Type B pancreatic cell (in vitro differentiated cells): ENCODE results near the gene NUTM2D. TPM values are rescaled to one million over a fixed set of nuclear protein-coding genes. Genes with fewer than 3 reads are reported as not detected.
"Not testable (repeated sequence)": the region's sequence is repeated elsewhere in the genome, so short reads cannot be mapped to it uniquely, and the experiment has no call there.

Experiments used
- DNase-seq: peaks from one replicate; pipeline ENCODE4 v3.0.0; 2021; ENCODE audit warnings: mixed read lengths; ENCODE audit not compliant: unreplicated experiment; ENCODE audit errors: extremely low spot score
- H3K27ac Mint-ChIP-seq: 2 replicates; pipeline ENCODE4 v1.8.0; 2021; ENCODE audit warnings: mild to moderate bottlenecking, mixed read lengths
- H3K27me3 Mint-ChIP-seq: 2 replicates; pipeline ENCODE4 v1.8.0; 2021; ENCODE audit warnings: mixed read lengths
- H3K36me3 Mint-ChIP-seq: 2 replicates; pipeline ENCODE4 v1.8.0; 2021; ENCODE audit warnings: mixed read lengths
- H3K4me1 Mint-ChIP-seq: one replicate; pipeline ENCODE4 v1.8.0; 2021; ENCODE audit warnings: mixed read lengths; ENCODE audit not compliant: unreplicated experiment
- H3K4me3 Mint-ChIP-seq: 2 replicates; pipeline ENCODE4 v1.8.0; 2021; ENCODE audit warnings: mild to moderate bottlenecking, mixed read lengths
- H3K9me3 Mint-ChIP-seq: 2 replicates; pipeline ENCODE4 v1.8.0; 2021; ENCODE audit warnings: mixed read lengths
- total RNA-seq: library from RNA; stranded (reverse); gene quantifications from 2 replicates; pipeline ENCODE4 v1.2.1, GENCODE V29; 2021; ENCODE audit warnings: low replicate concordance
- TF ChIP-seq, protein P1 (sequence below): fragments of 200-600 bp; sonication (generic); conservative IDR thresholded peaks from 2 replicates; pipeline ENCODE4 v1.5.0; 2021; ENCODE audit warnings: antibody characterized with exemption, mild to moderate bottlenecking

The NUTM2D gene
- total RNA-seq, 1 donor from 2014 or later = 9.9 TPM

DNA sequence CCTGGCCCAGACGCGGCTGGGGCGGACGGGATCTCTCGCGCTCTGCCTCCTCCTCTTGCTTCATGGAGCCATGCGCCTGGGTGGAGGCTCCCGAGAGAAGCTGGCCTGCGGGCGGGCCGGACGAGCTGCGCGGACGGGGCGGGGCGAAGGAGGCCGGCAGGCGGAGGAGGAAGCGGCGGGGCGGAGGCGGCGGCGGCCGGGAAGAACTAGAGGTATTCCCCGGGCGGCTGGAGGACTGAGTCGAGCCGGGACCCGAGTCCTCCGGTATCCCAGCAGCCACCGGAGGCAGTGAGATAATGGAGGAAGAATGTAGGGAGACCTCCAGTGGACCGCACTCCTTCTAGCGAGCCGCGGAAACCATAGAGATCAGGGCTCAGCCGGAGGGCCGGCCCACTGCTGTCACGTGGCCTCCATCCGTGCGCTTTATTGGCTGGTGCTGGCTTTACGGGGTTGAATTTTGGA lies 15.3 kb upstream of the NUTM2D start:
- Mint-ChIP-seq H3K4me3 (peak overlapping the region; percentile 93), H3K27ac (peak overlapping the region; percentile 94), H3K4me1 (peaks cover 12% of the 10 kb centered on the region)
- DNase-seq = peak; percentile 91
- not testable (repeated sequence) for H3K36me3 Mint-ChIP-seq, H3K9me3 Mint-ChIP-seq, H3K27me3 Mint-ChIP-seq

DNA sequence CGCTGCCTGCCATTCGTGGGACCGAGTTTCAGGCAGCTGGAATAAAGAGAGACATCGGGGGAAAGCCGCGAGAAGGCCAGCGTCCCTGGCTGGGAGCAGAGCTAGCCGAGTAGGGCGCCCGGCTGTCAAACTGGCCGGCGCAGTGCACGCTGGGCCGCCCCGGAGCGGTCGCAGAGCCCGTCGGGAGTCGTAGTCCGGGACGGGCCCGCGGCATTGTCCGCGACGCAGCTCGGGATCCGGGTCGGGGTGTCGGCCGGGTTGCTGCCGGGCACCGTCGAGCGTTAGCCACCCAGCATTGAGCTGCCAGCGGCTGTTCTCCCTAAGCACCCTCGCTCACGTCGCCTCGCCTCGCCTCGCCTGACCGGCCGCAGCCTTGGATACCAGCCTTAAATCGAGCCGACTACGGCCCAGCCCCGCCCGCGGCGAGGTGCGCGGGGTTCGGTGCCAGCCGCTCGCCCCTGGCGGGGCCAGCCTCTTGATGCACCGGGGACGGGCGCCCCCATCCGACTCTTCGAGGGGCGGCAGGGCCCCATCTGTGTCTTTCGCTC lies 14.8 kb upstream of the NUTM2D start:
- H3K27me3 Mint-ChIP-seq, H3K9me3 Mint-ChIP-seq, H3K36me3 Mint-ChIP-seq: not testable (repeated sequence)
- DNase-seq = peak; percentile 87
- H3K27ac Mint-ChIP-seq = peak overlapping the region; percentile 94
- peak overlapping the region; percentile 93 for H3K4me3 Mint-ChIP-seq
- H3K4me1 Mint-ChIP-seq = peaks cover 12% of the 10 kb centered on the region
- TF ChIP-seq, protein P1, sequence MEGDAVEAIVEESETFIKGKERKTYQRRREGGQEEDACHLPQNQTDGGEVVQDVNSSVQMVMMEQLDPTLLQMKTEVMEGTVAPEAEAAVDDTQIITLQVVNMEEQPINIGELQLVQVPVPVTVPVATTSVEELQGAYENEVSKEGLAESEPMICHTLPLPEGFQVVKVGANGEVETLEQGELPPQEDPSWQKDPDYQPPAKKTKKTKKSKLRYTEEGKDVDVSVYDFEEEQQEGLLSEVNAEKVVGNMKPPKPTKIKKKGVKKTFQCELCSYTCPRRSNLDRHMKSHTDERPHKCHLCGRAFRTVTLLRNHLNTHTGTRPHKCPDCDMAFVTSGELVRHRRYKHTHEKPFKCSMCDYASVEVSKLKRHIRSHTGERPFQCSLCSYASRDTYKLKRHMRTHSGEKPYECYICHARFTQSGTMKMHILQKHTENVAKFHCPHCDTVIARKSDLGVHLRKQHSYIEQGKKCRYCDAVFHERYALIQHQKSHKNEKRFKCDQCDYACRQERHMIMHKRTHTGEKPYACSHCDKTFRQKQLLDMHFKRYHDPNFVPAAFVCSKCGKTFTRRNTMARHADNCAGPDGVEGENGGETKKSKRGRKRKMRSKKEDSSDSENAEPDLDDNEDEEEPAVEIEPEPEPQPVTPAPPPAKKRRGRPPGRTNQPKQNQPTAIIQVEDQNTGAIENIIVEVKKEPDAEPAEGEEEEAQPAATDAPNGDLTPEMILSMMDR = peak; percentile 66

DNA sequence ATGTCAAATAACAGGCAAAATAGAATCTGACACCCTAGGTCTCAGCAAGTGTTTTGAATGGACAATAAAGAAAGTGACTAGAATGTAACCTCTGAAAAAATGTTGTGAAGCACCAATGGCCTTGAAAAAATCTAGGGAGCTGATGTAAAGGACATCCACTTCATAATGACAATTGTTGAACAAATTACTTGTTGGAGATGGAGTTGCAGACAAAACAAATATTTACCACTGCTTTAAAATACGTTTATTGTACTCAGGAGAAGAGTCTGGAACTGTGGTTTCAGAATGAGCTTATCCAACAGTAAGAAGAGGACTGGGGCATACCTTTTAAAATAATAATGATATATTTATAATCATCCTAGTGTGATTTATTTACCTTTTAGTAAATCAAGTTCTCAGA lies 11.8 kb upstream of the NUTM2D start:
- not testable (repeated sequence) for DNase-seq, H3K9me3 Mint-ChIP-seq, H3K4me1 Mint-ChIP-seq, H3K36me3 Mint-ChIP-seq, H3K27ac Mint-ChIP-seq, H3K4me3 Mint-ChIP-seq, H3K27me3 Mint-ChIP-seq

DNA sequence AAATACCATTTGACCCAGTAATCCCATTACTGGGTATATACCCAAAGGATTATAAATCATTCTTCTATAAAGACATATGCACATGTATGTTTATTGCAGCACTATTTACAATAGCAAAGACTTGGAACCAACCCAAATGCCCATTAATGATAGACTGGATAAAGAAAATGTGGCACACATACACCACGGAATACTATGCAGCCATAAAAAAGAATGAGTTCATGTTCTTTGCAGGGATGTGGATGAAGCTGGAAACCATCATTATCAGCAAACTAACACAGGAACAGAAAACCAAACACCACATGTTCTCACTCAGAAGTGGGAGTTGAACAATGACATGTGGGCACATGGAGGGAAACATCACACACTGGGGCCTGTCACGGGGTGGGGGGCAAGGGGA lies 7.4 kb upstream of the NUTM2D start:
- H3K36me3 Mint-ChIP-seq, H3K9me3 Mint-ChIP-seq, DNase-seq, H3K27me3 Mint-ChIP-seq, H3K27ac Mint-ChIP-seq, H3K4me1 Mint-ChIP-seq, H3K4me3 Mint-ChIP-seq: not testable (repeated sequence)

DNA sequence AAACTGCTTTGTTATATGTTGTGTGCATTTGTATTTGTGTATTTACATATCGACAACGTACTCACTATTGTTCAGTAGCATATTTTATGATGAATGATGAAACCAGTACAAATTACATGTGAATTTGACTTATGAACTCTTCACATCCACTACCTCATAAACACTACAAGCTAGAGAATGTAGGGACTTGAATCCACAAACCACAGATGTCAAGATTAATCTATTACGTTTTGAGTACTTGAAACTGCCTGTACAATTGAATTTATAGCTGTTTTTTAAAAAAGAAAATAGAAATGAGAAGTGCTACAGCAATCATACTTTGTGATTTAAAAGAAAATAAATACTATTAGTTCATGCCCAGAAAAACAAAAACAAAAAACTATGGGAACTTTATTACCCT lies 4.7 kb upstream of the NUTM2D start:
- H3K36me3 Mint-ChIP-seq, H3K9me3 Mint-ChIP-seq, H3K4me1 Mint-ChIP-seq, H3K27me3 Mint-ChIP-seq, H3K4me3 Mint-ChIP-seq, DNase-seq, H3K27ac Mint-ChIP-seq: not testable (repeated sequence)

DNA sequence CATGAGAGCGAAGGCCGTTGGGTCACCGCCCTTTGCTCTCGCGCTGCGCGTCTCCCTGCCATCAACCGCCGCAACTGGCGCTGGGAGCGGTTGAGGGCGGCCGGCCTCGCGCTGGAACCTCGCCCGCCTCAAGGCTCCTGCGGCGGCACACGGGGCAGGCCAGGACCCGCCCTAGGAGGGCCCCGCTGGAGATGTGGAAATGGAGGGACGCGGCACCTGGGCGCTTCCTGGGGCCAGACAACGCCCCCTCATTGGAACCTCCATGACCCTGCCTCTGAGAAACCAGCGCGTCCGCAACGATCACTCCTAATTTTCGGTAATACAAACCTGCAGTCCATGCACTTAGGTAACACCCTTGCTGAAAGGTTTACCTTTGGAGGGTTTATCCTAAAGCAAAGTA lies 2.4 kb upstream of the NUTM2D start:
- not testable (repeated sequence) for H3K36me3 Mint-ChIP-seq, H3K27ac Mint-ChIP-seq, H3K27me3 Mint-ChIP-seq, H3K4me1 Mint-ChIP-seq, H3K9me3 Mint-ChIP-seq, DNase-seq, H3K4me3 Mint-ChIP-seq

DNA sequence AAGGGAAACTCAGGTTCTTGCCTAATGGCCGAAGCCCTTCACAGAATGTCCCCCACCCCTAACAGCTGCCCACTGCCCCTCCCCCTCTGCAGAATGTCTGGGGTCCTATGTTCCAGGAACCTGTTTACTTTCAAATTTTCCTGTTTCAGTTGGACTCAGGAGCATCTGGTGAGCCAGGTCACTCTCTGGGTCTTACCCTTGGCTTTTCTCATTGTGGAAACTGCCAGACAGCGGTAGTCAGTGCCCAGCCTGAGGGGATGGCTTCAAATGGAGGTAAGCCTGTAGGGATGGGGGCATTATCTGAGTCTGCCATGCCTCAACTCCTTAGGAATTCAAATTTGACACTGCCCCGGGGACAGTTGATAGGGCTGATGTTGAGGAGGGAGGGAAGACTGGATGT lies 615 bp downstream of the NUTM2D start:
- H3K9me3 Mint-ChIP-seq, H3K4me1 Mint-ChIP-seq, H3K4me3 Mint-ChIP-seq, DNase-seq, H3K27ac Mint-ChIP-seq, H3K36me3 Mint-ChIP-seq, H3K27me3 Mint-ChIP-seq: not testable (repeated sequence)

DNA sequence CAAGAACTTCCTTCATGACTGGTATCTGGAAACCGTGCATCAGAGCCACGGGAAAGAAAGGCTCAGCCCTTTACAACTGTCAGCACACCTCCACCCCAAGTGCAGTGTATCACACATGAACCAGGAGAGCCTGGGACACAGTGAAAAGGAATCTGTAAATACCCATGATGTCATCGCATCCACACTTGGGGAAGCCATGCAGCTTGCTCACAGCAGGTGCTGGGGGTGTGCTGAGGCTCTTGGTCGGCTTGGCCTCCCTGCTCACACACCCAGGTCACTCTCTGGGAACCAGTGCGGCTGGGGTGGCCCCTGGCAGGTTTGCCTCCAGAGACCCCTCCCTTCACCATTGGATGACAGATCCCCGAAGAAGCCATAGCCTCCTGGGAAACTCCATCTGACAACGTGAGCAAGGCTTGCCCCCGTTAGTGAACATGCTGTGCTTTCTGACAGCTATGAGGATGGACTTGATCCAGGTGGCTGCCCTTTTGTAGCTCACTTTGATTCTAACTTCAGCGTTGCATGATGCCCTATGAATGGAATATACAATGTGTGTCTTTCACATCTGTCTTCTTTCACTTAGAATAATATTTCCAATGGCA lies 12.1 kb downstream of the NUTM2D start:
- H3K36me3 Mint-ChIP-seq, DNase-seq, H3K9me3 Mint-ChIP-seq, H3K27ac Mint-ChIP-seq, H3K4me3 Mint-ChIP-seq, H3K4me1 Mint-ChIP-seq, H3K27me3 Mint-ChIP-seq: not testable (repeated sequence)

DNA sequence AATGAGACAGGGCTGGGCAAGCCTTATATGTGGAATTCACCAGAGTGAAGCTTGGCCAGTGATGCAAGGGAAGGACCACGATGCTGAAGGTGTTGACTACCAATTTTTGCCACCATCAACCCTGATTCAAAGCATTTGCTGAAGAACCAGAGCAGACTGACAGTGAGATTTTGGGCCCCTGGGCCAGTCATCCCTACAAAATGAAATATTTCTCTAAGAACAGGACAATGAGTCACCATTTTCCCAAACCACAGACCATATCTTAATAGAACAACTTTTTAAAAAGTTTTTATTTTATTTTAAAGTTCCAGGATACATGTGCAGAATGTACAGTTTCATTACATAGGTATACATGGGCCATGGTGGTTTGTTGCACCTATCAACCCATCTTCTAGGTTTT lies 16.5 kb downstream of the NUTM2D start:
- not testable (repeated sequence) for H3K36me3 Mint-ChIP-seq, H3K9me3 Mint-ChIP-seq, H3K27ac Mint-ChIP-seq, H3K27me3 Mint-ChIP-seq, H3K4me1 Mint-ChIP-seq, H3K4me3 Mint-ChIP-seq, DNase-seq

DNA sequence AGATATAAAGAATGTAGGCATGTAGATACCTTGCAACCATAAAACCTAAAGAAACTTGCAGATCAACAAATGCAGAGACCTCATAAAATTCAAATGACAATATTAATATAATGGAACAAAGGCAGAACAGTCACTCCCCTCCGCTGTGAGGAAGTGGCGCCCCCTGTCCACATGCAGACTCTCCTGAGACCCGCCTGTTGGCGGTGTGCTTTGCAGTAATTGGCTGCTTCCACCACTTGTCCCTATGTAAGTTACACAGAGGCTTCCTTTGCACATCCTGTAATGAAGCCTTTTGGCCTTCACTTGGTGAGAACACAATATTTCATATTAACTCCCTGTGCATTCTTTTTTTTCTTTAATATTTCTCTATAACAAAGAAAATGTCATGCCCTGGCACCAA lies 21.6 kb downstream of the NUTM2D start:
- H3K9me3 Mint-ChIP-seq, H3K27me3 Mint-ChIP-seq, H3K4me3 Mint-ChIP-seq, H3K27ac Mint-ChIP-seq, H3K36me3 Mint-ChIP-seq, H3K4me1 Mint-ChIP-seq, DNase-seq: not testable (repeated sequence)

DNA sequence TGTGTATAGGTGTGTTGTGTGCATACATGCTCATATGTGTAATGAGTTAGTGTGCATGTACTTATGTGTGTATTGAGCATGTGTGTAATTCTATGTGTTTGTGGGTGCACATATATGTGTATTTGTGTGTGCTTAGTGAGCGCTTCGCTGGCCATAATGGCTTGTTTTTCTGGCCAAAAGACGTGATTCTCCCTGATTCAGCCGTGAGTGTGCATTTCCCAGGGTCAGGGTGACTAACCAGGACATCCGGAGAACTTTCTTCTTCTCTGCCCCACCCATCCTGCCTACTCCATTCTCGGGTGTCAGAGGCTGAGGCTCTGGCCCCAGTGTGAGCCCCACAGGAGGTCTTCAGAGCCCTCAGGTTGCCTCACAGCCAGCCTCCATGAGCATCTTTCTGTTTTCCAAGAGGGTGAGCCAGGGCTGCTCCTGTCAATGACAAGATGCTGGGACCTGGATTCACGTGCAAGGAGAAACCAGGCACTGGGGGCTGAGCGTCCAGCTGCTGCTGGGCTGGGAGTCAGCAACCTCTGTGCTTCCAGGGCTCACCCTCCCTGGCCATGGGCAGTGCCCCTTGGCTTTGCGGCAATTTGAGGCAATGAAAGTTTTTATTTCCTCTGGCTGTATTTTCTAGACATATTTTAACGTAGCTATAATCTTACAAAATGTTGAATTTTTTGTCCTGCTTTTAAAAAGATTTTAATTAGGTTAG lies 25.8 kb downstream of the NUTM2D start:
- H3K4me3 Mint-ChIP-seq, H3K4me1 Mint-ChIP-seq, H3K27ac Mint-ChIP-seq, H3K36me3 Mint-ChIP-seq, H3K27me3 Mint-ChIP-seq, DNase-seq, H3K9me3 Mint-ChIP-seq: not testable (repeated sequence)

DNA sequence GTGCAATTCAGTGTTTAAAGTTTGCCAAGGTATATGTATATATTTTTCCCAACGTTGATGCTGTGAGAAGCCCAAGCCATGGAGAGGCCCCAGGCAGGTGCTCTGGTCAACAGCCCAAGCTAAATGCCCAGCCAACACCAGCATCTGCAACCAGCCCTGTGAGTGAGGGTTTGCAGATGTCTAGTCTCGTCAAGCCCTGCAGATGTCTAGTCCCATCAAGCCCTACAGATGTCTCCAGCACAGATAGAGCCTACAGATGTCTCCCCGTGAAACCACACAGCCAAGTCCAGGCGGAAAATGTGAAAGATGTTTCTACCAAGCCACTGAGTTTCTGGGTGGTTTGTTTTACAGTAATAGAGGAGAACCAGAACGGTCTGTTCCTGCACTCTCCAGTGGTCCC lies 26.7 kb downstream of the NUTM2D start:
- H3K4me3 Mint-ChIP-seq, DNase-seq, H3K9me3 Mint-ChIP-seq, H3K27me3 Mint-ChIP-seq, H3K27ac Mint-ChIP-seq, H3K4me1 Mint-ChIP-seq, H3K36me3 Mint-ChIP-seq: not testable (repeated sequence)

DNA sequence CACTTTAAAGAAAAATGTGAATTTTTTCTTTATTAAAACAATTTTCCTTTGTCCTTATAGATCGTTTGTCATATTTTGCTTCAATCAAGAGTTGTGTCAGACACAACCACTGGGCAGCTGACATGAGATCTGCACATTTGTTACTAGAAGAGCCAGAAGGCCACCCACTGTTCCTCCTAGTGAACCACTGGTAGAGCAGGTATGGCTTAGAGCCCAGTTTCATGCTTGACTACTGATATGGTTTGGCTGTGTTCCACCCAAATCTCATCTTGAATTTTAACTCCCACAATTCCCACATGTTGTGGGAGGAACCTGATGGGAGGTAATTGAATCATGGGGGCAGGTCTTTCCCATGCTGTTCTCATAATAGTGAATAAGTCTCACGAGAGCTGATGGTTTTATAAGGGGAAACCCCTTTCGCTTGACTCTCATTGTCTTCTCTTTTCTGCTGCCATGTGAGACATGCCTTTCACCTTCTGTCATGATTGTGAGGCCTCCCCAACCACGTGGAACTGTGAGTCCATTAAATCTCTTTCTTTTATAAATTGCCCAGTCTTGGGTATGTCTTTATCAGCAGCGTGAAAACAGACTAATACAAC lies 28.3 kb downstream of the NUTM2D start:
- H3K27me3 Mint-ChIP-seq, H3K27ac Mint-ChIP-seq, H3K4me1 Mint-ChIP-seq, DNase-seq, H3K4me3 Mint-ChIP-seq, H3K36me3 Mint-ChIP-seq, H3K9me3 Mint-ChIP-seq: not testable (repeated sequence)
